COLO668 (cell line): Measurements from ENCODE around the gene PCAT6.
"Not testable (repeated sequence)": the region's sequence is repeated elsewhere in the genome, so short reads cannot be mapped to it uniquely, and the experiment has no call there.

ENCODE experiments used
- DNase-seq: peaks from one replicate; lab custom pipeline; 2025; ENCODE audit not compliant: unreplicated experiment; lab: John Stamatoyannopoulos, UW

The PCAT6 gene

GRCh38 chr1:202810615-202811295 lies at the start of gene PCAT6:
Gene PCAT6 (plus strand): TSS chr1:202810954.
- peak; percentile 96 for DNase-seq

- DNase-seq = no peak
Observed at GRCh38 chr1:202762019-202762418, 48.7 kb upstream of the PCAT6 start.

GRCh38 chr1:202765721-202766120 lies 45.0 kb upstream of the PCAT6 start:
- DNase-seq = no peak

GRCh38 chr1:202770135-202770534 lies 40.6 kb upstream of the PCAT6 start:
- no peak for DNase-seq

- no peak for DNase-seq
Observed at GRCh38 chr1:202781180-202781579, 29.6 kb upstream of the PCAT6 start.

GRCh38 chr1:202786804-202787203 lies 23.9 kb upstream of the PCAT6 start:
- no peak for DNase-seq

GRCh38 chr1:202788800-202789199 lies 22.0 kb upstream of the PCAT6 start:
- DNase-seq = no peak

GRCh38 chr1:202791077-202791747 lies 19.5 kb upstream of the PCAT6 start:
- no peak for DNase-seq

- no peak for DNase-seq
Observed at GRCh38 chr1:202794051-202794740, 16.6 kb upstream of the PCAT6 start.

- not testable (repeated sequence) for DNase-seq
Observed at GRCh38 chr1:202794931-202795330, 15.8 kb upstream of the PCAT6 start.

- DNase-seq = no peak
Observed at GRCh38 chr1:202796670-202797069, 14.1 kb upstream of the PCAT6 start.

- no peak for DNase-seq
Observed at GRCh38 chr1:202798260-202798659, 12.5 kb upstream of the PCAT6 start.

GRCh38 chr1:202798792-202799331 lies 11.9 kb upstream of the PCAT6 start:
- DNase-seq = no peak

GRCh38 chr1:202800742-202801141 lies 10.0 kb upstream of the PCAT6 start:
- DNase-seq = no peak

GRCh38 chr1:202801175-202801574 lies 9.6 kb upstream of the PCAT6 start:
- DNase-seq = no peak

GRCh38 chr1:202802034-202802433 lies 8.7 kb upstream of the PCAT6 start:
- DNase-seq = no peak

- DNase-seq = no peak
Observed at GRCh38 chr1:202802998-202803932, 7.5 kb upstream of the PCAT6 start.

GRCh38 chr1:202804126-202804525 lies 6.6 kb upstream of the PCAT6 start:
- DNase-seq = no peak

GRCh38 chr1:202805886-202806844 lies 4.6 kb upstream of the PCAT6 start:
- DNase-seq = no peak
